HUES48 (cell line): ENCODE data around the gene GRAP.

Experiments used
- H3K27ac ChIP-seq: one replicate; pipeline ENCODE4 v1.7.0; 2013; ENCODE audit warnings: low read depth, low read length, inconsistent platforms
- H3K27me3 ChIP-seq: 2 replicates; pipeline ENCODE4 v1.6.1; 2013; ENCODE audit warnings: mild to moderate bottlenecking, low read length; ENCODE audit not compliant: control insufficient read depth, insufficient read depth
- H3K36me3 ChIP-seq: 2 replicates; pipeline ENCODE4 v1.6.1; 2013; ENCODE audit warnings: low read length; ENCODE audit not compliant: control insufficient read depth, insufficient read depth
- H3K4me1 ChIP-seq: 2 replicates; pipeline ENCODE4 v1.6.1; 2013; ENCODE audit warnings: mild to moderate bottlenecking, low read length; ENCODE audit not compliant: control insufficient read depth, insufficient read depth
- H3K4me3 ChIP-seq: 2 replicates; pipeline ENCODE4 v1.5.1; 2013; ENCODE audit warnings: mild to moderate bottlenecking, low read depth, low read length
- H3K9ac ChIP-seq: 2 replicates; pipeline ENCODE4 v1.6.1; 2013; ENCODE audit warnings: mild to moderate bottlenecking, low read depth, low read length, moderate library complexity
- H3K9me3 ChIP-seq: 2 replicates; pipeline ENCODE4 v1.6.1; 2013; ENCODE audit warnings: low read length; ENCODE audit not compliant: control insufficient read depth, insufficient read depth

The GRAP gene

GRCh38 chr17:19016881-19017280 is 29.9 kb downstream of the GRAP start:
- H3K36me3 ChIP-seq, result no peaks in the 10 kb centered on the region
- no peak overlapping the region for H3K27ac ChIP-seq

GRCh38 chr17:19016297-19016696 is 30.5 kb downstream of the GRAP start:
- Histone ChIP-seq H3K27ac (no peak overlapping the region), H3K9ac (no peak overlapping the region), H3K27me3 (no peaks in the 10 kb centered on the region), H3K4me1 (no peaks in the 10 kb centered on the region), H3K36me3 (no peaks in the 10 kb centered on the region), H3K9me3 (no peaks in the 10 kb centered on the region), H3K4me3 (no peak overlapping the region)

More at GRCh38 chr17:19016881-19017280, 29.9 kb downstream of the GRAP start:
- Histone ChIP-seq H3K27me3 (no peaks in the 10 kb centered on the region), H3K4me1 (no peaks in the 10 kb centered on the region), H3K9me3 (no peaks in the 10 kb centered on the region), H3K4me3 (no peak overlapping the region), H3K9ac (no peak overlapping the region)

GRCh38 chr17:19015428-19015827 is 31.3 kb downstream of the GRAP start:
- H3K4me1 ChIP-seq, result no peaks in the 10 kb centered on the region
- H3K4me3 ChIP-seq, result no peak overlapping the region
- no peaks in the 10 kb centered on the region for H3K36me3 ChIP-seq
- no peak overlapping the region for H3K9ac ChIP-seq
- no peaks in the 10 kb centered on the region for H3K9me3 ChIP-seq
- no peak overlapping the region for H3K27ac ChIP-seq
- H3K27me3 ChIP-seq, result no peaks in the 10 kb centered on the region

- Histone ChIP-seq H3K27ac (no peak overlapping the region), H3K9ac (no peak overlapping the region), H3K4me3 (no peak overlapping the region), H3K4me1 (no peaks in the 10 kb centered on the region), H3K27me3 (no peaks in the 10 kb centered on the region), H3K36me3 (no peaks in the 10 kb centered on the region), H3K9me3 (no peaks in the 10 kb centered on the region)
These were observed 32.0 kb downstream of the GRAP start for GRCh38 chr17:19014628-19015215.

- no peak overlapping the region for H3K27ac ChIP-seq
- H3K27me3 ChIP-seq, result no peaks in the 10 kb centered on the region
- H3K4me1 ChIP-seq, result no peaks in the 10 kb centered on the region
- no peak overlapping the region for H3K9ac ChIP-seq
- no peaks in the 10 kb centered on the region for H3K9me3 ChIP-seq
- H3K4me3 ChIP-seq, result no peak overlapping the region
- no peaks in the 10 kb centered on the region for H3K36me3 ChIP-seq
These were observed 32.7 kb downstream of the GRAP start for GRCh38 chr17:19013806-19014627.

GRCh38 chr17:19013226-19013625 is 33.5 kb downstream of the GRAP start:
- no peaks in the 10 kb centered on the region for H3K9me3 ChIP-seq
- no peak overlapping the region for H3K4me3 ChIP-seq
- no peaks in the 10 kb centered on the region for H3K36me3 ChIP-seq
- no peaks in the 10 kb centered on the region for H3K4me1 ChIP-seq
- no peak overlapping the region for H3K27ac ChIP-seq
- H3K9ac ChIP-seq, result no peak overlapping the region
- H3K27me3 ChIP-seq, result no peaks in the 10 kb centered on the region

GRCh38 chr17:19012171-19013080 is 34.3 kb downstream of the GRAP start:
- Histone ChIP-seq H3K4me1 (no peaks in the 10 kb centered on the region), H3K9ac (no peak overlapping the region), H3K4me3 (no peak overlapping the region), H3K36me3 (no peaks in the 10 kb centered on the region), H3K9me3 (no peaks in the 10 kb centered on the region), H3K27me3 (no peaks in the 10 kb centered on the region), H3K27ac (no peak overlapping the region)

GRCh38 chr17:19011581-19011980 is 35.2 kb downstream of the GRAP start:
- Histone ChIP-seq H3K9ac (no peak overlapping the region), H3K9me3 (0 out of 2 replicates have a peak, but pooled peaks cover 4% of the 10 kb centered on the region), H3K36me3 (no peaks in the 10 kb centered on the region), H3K27ac (no peak overlapping the region), H3K27me3 (no peaks in the 10 kb centered on the region), H3K4me1 (no peaks in the 10 kb centered on the region), H3K4me3 (no peak overlapping the region)

- no peaks in the 10 kb centered on the region for H3K27me3 ChIP-seq
- H3K36me3 ChIP-seq, result no peaks in the 10 kb centered on the region
- H3K4me3 ChIP-seq, result no peak overlapping the region
- no peak overlapping the region for H3K9ac ChIP-seq
- no peaks in the 10 kb centered on the region for H3K4me1 ChIP-seq
- H3K27ac ChIP-seq, result no peak overlapping the region
- 0 out of 2 replicates have a peak, but pooled peaks cover 6% of the 10 kb centered on the region for H3K9me3 ChIP-seq
These were observed 35.8 kb downstream of the GRAP start for GRCh38 chr17:19010729-19011505.

- Histone ChIP-seq H3K27me3 (no peaks in the 10 kb centered on the region), H3K27ac (no peak overlapping the region), H3K36me3 (no peaks in the 10 kb centered on the region), H3K9ac (no peak overlapping the region), H3K4me1 (peaks cover 3% of the 10 kb centered on the region; the same call in 1 of the 2 replicates), H3K9me3 (0 out of 2 replicates have a peak, but pooled peaks cover 6% of the 10 kb centered on the region), H3K4me3 (no peak overlapping the region)
These were observed 36.8 kb downstream of the GRAP start for GRCh38 chr17:19009970-19010369.
